Embryonic facial prominence (tissue), 1 donor: ENCODE results near the gene DDN.

Source experiments
- DNase-seq: peaks from one replicate; pipeline ENCODE4 v3.0.0-alpha.2; 2016; ENCODE audit errors: extremely low spot score

DDN gene

GRCh38 chr12:48966177-48966895, 32.8 kb downstream of the DDN start:
- DNase-seq, result no peak

GRCh38 chr12:48965298-48965838, 33.8 kb downstream of the DDN start:
- DNase-seq, result no peak

- DNase-seq, result no peak
These were observed 37.4 kb downstream of the DDN start for GRCh38 chr12:48961801-48962200.

- DNase-seq, result no peak
These were observed 37.8 kb downstream of the DDN start for GRCh38 chr12:48961331-48961730.

GRCh38 chr12:48960834-48961233, 38.3 kb downstream of the DDN start:
- DNase-seq, result no peak

GRCh38 chr12:48958049-48958388, 41.2 kb downstream of the DDN start:
- no peak for DNase-seq

GRCh38 chr12:48957141-48958048, 41.8 kb downstream of the DDN start, which contains the start of gene ARF3:
ARF3 (minus strand) TSS chr12:48957487; CDS start chr12:48941095, 16,392 bp downstream.
- peak; percentile 95 for DNase-seq

GRCh38 chr12:48956279-48957140, 42.7 kb downstream of the DDN start:
- DNase-seq, result peak; percentile 91

- DNase-seq, result no peak
These were observed 44.2 kb downstream of the DDN start for GRCh38 chr12:48954841-48955501.

GRCh38 chr12:48954061-48954460, 45.1 kb downstream of the DDN start:
- DNase-seq, result no peak

- DNase-seq, result no peak
These were observed 46.5 kb downstream of the DDN start for GRCh38 chr12:48952691-48953090.

- no peak for DNase-seq
These were observed 51.4 kb downstream of the DDN start for GRCh38 chr12:48947727-48948126.

- DNase-seq, result no peak
These were observed 52.2 kb downstream of the DDN start for GRCh38 chr12:48946943-48947342.

GRCh38 chr12:48946205-48946604, 53.0 kb downstream of the DDN start:
- no peak for DNase-seq
